K562 (cell line): Measurements from ENCODE around the gene LIN28B. TPM values are rescaled to one million over a fixed set of nuclear protein-coding genes. Genes with fewer than 3 reads are reported as not detected.
A peak's percentile ranks its signal among the peaks of the same experiment; 100 is the strongest.
"Not testable (repeated sequence)": the region's sequence is repeated elsewhere in the genome, so short reads cannot be mapped to it uniquely, and the experiment has no call there.

Experiments
- CXXC5 ChIP-seq: fragments of 250-450 bp; sonication (Bioruptor Pico); IDR thresholded peaks from 2 replicates; pipeline ENCODE4 v1.8.0; 2022; ENCODE audit warnings: inconsistent platforms, mild to moderate bottlenecking, moderate library complexity
- HNRNPLL ChIP-seq: fragments of 200-400 bp; formaldehyde crosslinking; IDR thresholded peaks from 2 replicates; pipeline ENCODE4 v1.6.1; 2017; ENCODE audit warnings: low read length, low read depth, mild to moderate bottlenecking; ENCODE audit not compliant: poor library complexity, severe bottlenecking
- JUND ChIP-seq, 2 experiments: IDR thresholded peaks; 2 replicates in 1 of 2; 3 replicates in 1 of 2; pipeline ENCODE4 v1.6.1; 2011; ENCODE audit warnings: borderline replicate concordance in 2 of 2, low read depth in 2 of 2, low read length in 2 of 2, improper control_type of control experiment in 1 of 2, missing biosample characterization in 1 of 2, missing genetic modification characterization in 1 of 2, missing genetic modification reagents in 1 of 2
- MAZ ChIP-seq, 2 experiments: fragments of 450-650 bp in 1 of 2; sonication (generic) in 1 of 2; formaldehyde crosslinking; IDR thresholded peaks in 1 of 2; conservative IDR thresholded peaks in 1 of 2; 2 replicates each; pipeline versions ENCODE4 v1.4.0 to v1.5.0; 2020; ENCODE audit warnings: mild to moderate bottlenecking in 1 of 2, missing genetic modification reagents in 1 of 2
- MYNN ChIP-seq, 2 experiments: sonication (generic); formaldehyde crosslinking in 1 of 2; IDR thresholded peaks; 2 replicates each; pipeline versions ENCODE4 v1.5.0 to v1.6.1; 2016 to 2020; ENCODE audit warnings: antibody characterized with exemption in 1 of 2, missing genetic modification reagents in 1 of 2
- NCOA6 ChIP-seq: fragments of 450-650 bp; IDR thresholded peaks from 2 replicates; pipeline ENCODE4 v1.6.1; 2017; ENCODE audit warnings: mild to moderate bottlenecking
- PKNOX1 ChIP-seq: fragments of 450-650 bp; IDR thresholded peaks from 2 replicates; pipeline ENCODE4 v1.6.1; 2016
- POLR2A ChIP-seq: fragments of 450-650 bp; conservative IDR thresholded peaks from 2 replicates; pipeline ENCODE4 v1.6.1; 2016
- POLR2G ChIP-seq: fragments of 200-400 bp; formaldehyde crosslinking; IDR thresholded peaks from 2 replicates; pipeline ENCODE4 v1.6.1; 2017; ENCODE audit warnings: low read depth, mild to moderate bottlenecking, antibody characterized with exemption, low read length, moderate library complexity
- RFX1 ChIP-seq: fragments of 450-650 bp; IDR thresholded peaks from 2 replicates; pipeline ENCODE4 v1.6.1; 2016; ENCODE audit warnings: mild to moderate bottlenecking, moderate library complexity
- SOX6 ChIP-seq: fragments of 450-650 bp; IDR thresholded peaks from 2 replicates; pipeline ENCODE4 v1.6.1; 2014; ENCODE audit warnings: mild to moderate bottlenecking
- TAF9B ChIP-seq: fragments of 450-650 bp; IDR thresholded peaks from 2 replicates; pipeline ENCODE4 v1.6.1; 2018; ENCODE audit warnings: mild to moderate bottlenecking; ENCODE audit not compliant: partially characterized antibody
- UBTF ChIP-seq, 2 experiments: IDR thresholded peaks; 2 replicates each; pipeline ENCODE4 v1.6.1; 2012; ENCODE audit warnings: improper control_type of control experiment in 2 of 2, low read depth in 2 of 2, low read length in 2 of 2, borderline replicate concordance in 1 of 2
- VEZF1 ChIP-seq: fragments of 200-800 bp; sonication (Bioruptor generic); IDR thresholded peaks from 2 replicates; pipeline ENCODE4 v1.6.1; 2017; ENCODE audit warnings: missing genetic modification characterization, missing compliant biosample characterization
- YY1 ChIP-seq, 3 experiments: IDR thresholded peaks; 2 replicates each; pipeline ENCODE4 v1.6.1; 2011; ENCODE audit warnings: low read length in 2 of 3, mild to moderate bottlenecking in 2 of 3, moderate library complexity in 2 of 3, borderline replicate concordance in 1 of 3, control low read depth in 1 of 3, low read depth in 1 of 3; ENCODE audit not compliant: insufficient read depth in 3 of 3, insufficient replicate concordance in 2 of 3, control insufficient read depth in 1 of 3, insufficient read length in 1 of 3; ENCODE audit errors: extremely low read depth in 1 of 3
- ZBTB7A ChIP-seq: IDR thresholded peaks from 2 replicates; pipeline ENCODE4 v1.6.1; 2011; ENCODE audit warnings: low read depth, mild to moderate bottlenecking, low read length, moderate library complexity, borderline replicate concordance; ENCODE audit not compliant: control insufficient read depth
- ZNF24 ChIP-seq: fragments of 450-650 bp; IDR thresholded peaks from 2 replicates; pipeline ENCODE4 v1.6.1; 2016
- ZNF263 ChIP-seq: sonication (generic); formaldehyde crosslinking; IDR thresholded peaks from 2 replicates; pipeline ENCODE4 v1.8.0; 2022; ENCODE audit warnings: mild to moderate bottlenecking, missing genetic modification reagents, borderline replicate concordance
- polyA plus RNA-seq, 8 experiments: library from polyadenylated mRNA; depleted of rRNA in 4 of 8; stranded (reverse) in 5 of 8; unstranded in 3 of 8; fragments of >200 nt; fragmentation: Nextera tagmentation in 2 of 8; fragmentation: Illumina TruSeq in 1 of 8; extraction: Ambion mirVana in 2 of 8; extraction: Trizol in 1 of 8; gene quantifications; 2 replicates each; pipeline versions ENCODE4 v1.2.1 to v1.2.3, GENCODE V29; 2011 to 2014; ENCODE audit warnings: inconsistent platforms in 1 of 8, missing spikeins in 1 of 8
- total RNA-seq, 7 experiments: library from RNA; depleted of rRNA in 6 of 7; stranded (reverse); fragments of >200 nt in 6 of 7; fragmentation: Illumina TruSeq in 2 of 7; extraction: Trizol in 2 of 7; gene quantifications; 2 replicates each; pipeline versions ENCODE4 v1.2.1 to v1.2.3, GENCODE V29; 2011 to 2021; ENCODE audit warnings: low replicate concordance in 1 of 7

The LIN28B gene
- total and polyA plus RNA-seq, 9 of the 15 experiments (the other 6 are each of a cell fraction or from before 2014, with no cell fraction given): 20.9 to 77.3 (median 42.1) TPM

GRCh38 chr6:104953400-104954189, 3.3 kb upstream of the LIN28B start (continued):
- 0 out of 4 replicates have a peak, but pooled peaks of 1 of the 2 experiments have one; percentile 39 for TF ChIP-seq UBTF (IDR thresholded peaks at IDR 0.05; ENCODE audit: borderline replicate concordance in 1 of 2, low read depth in 2 of 2, low read length in 2 of 2)
- peak; percentile 70 for TF ChIP-seq MYNN (IDR thresholded peaks at IDR 0.05)
- not testable (repeated sequence) for TF ChIP-seq MYNN (CRISPR knock-in tag; IDR thresholded peaks at IDR 0.05); JUND (tag; IDR thresholded peaks at IDR 0.05; ENCODE audit: borderline replicate concordance, low read depth, low read length)
- peak; percentile 26 to 45; a peak in 3 of 4 replicates for TF ChIP-seq MAZ (CRISPR knock-in tag; conservative IDR thresholded peaks at IDR 0.05 in 1 of 2, IDR thresholded peaks at IDR 0.05 in 1 of 2)
- peak in 1 of 3 experiments; percentile 35 for TF ChIP-seq YY1 (IDR thresholded peaks at IDR 0.05; ENCODE audit: borderline replicate concordance in 1 of 3, control insufficient read depth in 1 of 3, extremely low read depth in 1 of 3, insufficient read depth in 3 of 3, insufficient read length in 1 of 3, insufficient replicate concordance in 2 of 3, low read depth in 1 of 3, low read length in 2 of 3)
- TF ChIP-seq ZNF263 (CRISPR knock-in tag): peak; percentile 36; the same call in 1 of the 2 replicates
- TF ChIP-seq POLR2G: peak; percentile 59; the same call in 1 of the 2 replicates
- peak; percentile 89 for TF ChIP-seq ZNF24
- peak; percentile 83 for TF ChIP-seq POLR2A
- TF ChIP-seq ZBTB7A: peak; percentile 89
- peak; percentile 60 for TF ChIP-seq HNRNPLL
- TF ChIP-seq TAF9B: peak; percentile 17
- TF ChIP-seq JUND (IDR thresholded peaks at IDR 0.05; ENCODE audit: borderline replicate concordance, low read depth, low read length): 0 out of 2 replicates have a peak, but pooled peaks have one; percentile 23
- 0 out of 2 replicates have a peak, but pooled peaks have one; percentile 13 for TF ChIP-seq SOX6
- 0 out of 2 replicates have a peak, but pooled peaks have one; percentile 14 for TF ChIP-seq NCOA6
- peak; percentile 11; the same call in 1 of the 2 replicates for TF ChIP-seq PKNOX1
- peak; percentile 81 for TF ChIP-seq RFX1
- TF ChIP-seq CXXC5 (CRISPR knock-in tag): peak; percentile 54
- TF ChIP-seq VEZF1: peak; percentile 74
